ENCODE results near the gene SNCB.

Gene SNCB

DNA sequence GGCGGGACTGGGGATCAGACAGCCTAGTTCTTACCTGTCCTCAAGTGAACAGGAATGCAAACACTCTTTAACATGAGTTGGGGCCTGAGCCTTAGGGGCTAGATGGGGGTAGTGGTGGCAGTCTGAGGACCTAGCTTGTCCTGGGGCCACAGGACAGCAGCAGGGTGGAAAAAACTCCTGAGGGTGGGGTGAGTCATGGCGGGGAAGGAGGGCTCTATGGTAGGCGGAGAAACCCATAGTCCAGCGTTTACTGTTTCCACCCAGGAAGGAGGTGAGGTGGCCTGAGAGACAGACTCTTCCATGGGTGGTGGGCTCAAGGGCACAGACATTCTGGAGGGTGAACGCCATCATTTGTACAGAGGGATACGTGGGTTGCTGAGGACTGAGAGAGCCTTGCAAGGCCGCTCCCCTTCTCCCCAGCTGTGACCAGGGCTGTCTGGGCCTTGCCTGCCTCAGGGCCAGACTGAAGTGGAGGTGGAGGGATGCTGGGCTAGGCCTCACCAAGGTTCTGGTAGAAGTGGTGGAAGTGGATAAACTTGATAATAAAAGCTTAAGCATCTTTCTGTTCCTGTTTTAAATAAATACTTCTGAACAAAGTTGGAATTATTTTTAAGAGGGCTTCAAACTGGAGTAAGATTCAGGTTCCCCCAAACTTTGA lies 15.8 kb upstream of the SNCB start:
- peaks cover 13% of the 10 kb centered on the region for H3K79me2 ChIP-seq (ENCODE audit: low read length)
- no peaks in the 10 kb centered on the region for H3K9me3 ChIP-seq (replicated peaks; ENCODE audit: insufficient read depth, low read length)
- no peaks in the 10 kb centered on the region for H3K9me2 ChIP-seq (replicated peaks; ENCODE audit: insufficient read depth, low read length)
- peak overlapping the region; percentile 50; the same call in 1 of the 2 replicates for H3K9ac ChIP-seq (ENCODE audit: low read length)
- peak overlapping the region; percentile 92 for H2AFZ ChIP-seq (ENCODE audit: low read length)
- H3K4me3 ChIP-seq (ENCODE audit: low read length) = peak overlapping the region; percentile 54
- H3F3A ChIP-seq (ENCODE audit: insufficient read depth, low read length) = no peaks in the 10 kb centered on the region
- H3K36me3 ChIP-seq (replicated peaks; ENCODE audit: insufficient read depth, low read length) = no peaks in the 10 kb centered on the region
- H3K4me1 ChIP-seq (ENCODE audit: low read length) = peaks cover 19% of the 10 kb centered on the region
- no peak for DNase-seq
- no peak overlapping the region for H3K27ac ChIP-seq (ENCODE audit: low read length)
- TF ChIP-seq EZH2phosphoT487 (IDR thresholded peaks at IDR 0.05; ENCODE audit: low read length) = no peak
- TF ChIP-seq EZH2 (optimal IDR thresholded peaks at IDR 0.05; ENCODE audit: low read depth, low read length) = no peak
- TF ChIP-seq, protein P1, sequence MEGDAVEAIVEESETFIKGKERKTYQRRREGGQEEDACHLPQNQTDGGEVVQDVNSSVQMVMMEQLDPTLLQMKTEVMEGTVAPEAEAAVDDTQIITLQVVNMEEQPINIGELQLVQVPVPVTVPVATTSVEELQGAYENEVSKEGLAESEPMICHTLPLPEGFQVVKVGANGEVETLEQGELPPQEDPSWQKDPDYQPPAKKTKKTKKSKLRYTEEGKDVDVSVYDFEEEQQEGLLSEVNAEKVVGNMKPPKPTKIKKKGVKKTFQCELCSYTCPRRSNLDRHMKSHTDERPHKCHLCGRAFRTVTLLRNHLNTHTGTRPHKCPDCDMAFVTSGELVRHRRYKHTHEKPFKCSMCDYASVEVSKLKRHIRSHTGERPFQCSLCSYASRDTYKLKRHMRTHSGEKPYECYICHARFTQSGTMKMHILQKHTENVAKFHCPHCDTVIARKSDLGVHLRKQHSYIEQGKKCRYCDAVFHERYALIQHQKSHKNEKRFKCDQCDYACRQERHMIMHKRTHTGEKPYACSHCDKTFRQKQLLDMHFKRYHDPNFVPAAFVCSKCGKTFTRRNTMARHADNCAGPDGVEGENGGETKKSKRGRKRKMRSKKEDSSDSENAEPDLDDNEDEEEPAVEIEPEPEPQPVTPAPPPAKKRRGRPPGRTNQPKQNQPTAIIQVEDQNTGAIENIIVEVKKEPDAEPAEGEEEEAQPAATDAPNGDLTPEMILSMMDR (IDR thresholded peaks at IDR 0.05; ENCODE audit: low read length) = no peak
- no peaks in the 10 kb centered on the region for H4K20me1 ChIP-seq (ENCODE audit: insufficient read depth, low read length)
- H3K4me2 ChIP-seq (ENCODE audit: low read depth, low read length) = peak overlapping the region; percentile 86
- no peaks in the 10 kb centered on the region for H3K27me3 ChIP-seq (replicated peaks; ENCODE audit: insufficient read depth, low read length)

DNA sequence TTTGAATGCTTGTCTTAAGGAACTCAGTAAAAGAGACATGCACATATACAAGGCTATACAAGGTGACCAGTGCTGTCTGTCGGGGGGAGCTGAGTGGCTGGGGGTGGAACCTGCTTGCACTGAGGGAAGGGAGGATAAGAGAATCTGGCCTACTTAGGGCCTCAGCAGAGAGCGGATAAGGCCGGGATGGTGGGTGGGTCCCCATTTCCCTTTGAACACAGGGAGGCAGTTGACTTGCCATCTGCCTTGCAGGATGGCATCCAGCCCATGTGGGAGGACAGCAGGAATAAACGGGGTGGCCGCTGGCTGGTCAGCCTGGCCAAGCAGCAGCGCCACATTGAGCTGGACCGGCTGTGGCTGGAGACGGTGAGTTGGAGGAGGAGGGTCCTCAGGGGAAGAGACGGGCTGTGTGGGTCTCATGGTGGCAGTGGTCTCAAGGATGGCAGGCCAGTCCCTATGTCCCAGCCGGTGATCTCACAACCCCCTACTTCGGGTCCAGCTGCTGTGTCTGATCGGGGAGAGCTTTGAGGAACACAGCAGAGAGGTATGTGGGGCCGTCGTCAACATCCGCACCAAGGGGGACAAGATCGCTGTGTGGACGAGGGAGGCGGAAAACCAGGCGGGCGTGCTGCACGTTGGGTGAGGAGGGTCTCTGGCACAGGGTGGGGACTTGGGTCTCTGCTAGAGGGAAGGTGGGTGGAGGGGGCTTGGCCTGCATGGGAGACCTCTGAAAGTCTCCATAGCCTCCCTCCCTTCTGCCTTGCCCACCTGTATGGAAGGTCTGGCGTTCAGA lies 14.7 kb upstream of the SNCB start:
- no peaks in the 10 kb centered on the region for H3K9me2 ChIP-seq (replicated peaks; ENCODE audit: insufficient read depth, low read length)
- no peak overlapping the region for H2AFZ ChIP-seq (ENCODE audit: low read length)
- H3K27me3 ChIP-seq (replicated peaks; ENCODE audit: insufficient read depth, low read length) = no peaks in the 10 kb centered on the region
- peaks cover 13% of the 10 kb centered on the region for H3K79me2 ChIP-seq (ENCODE audit: low read length)
- no peak overlapping the region for H3K9ac ChIP-seq (ENCODE audit: low read length)
- H3F3A ChIP-seq (ENCODE audit: insufficient read depth, low read length) = no peaks in the 10 kb centered on the region
- TF ChIP-seq, protein P1 (IDR thresholded peaks at IDR 0.05; ENCODE audit: low read length) = no peak
- TF ChIP-seq EZH2 (optimal IDR thresholded peaks at IDR 0.05; ENCODE audit: low read depth, low read length) (no peak), EZH2phosphoT487 (IDR thresholded peaks at IDR 0.05; ENCODE audit: low read length) (no peak)
- H3K4me2 ChIP-seq (ENCODE audit: low read depth, low read length) = no peak overlapping the region
- no peak overlapping the region for H3K4me3 ChIP-seq (ENCODE audit: low read length)
- H3K36me3 ChIP-seq (replicated peaks; ENCODE audit: insufficient read depth, low read length) = no peaks in the 10 kb centered on the region
- H3K4me1 ChIP-seq (ENCODE audit: low read length) = peaks cover 19% of the 10 kb centered on the region
- no peak for DNase-seq
- H4K20me1 ChIP-seq (ENCODE audit: insufficient read depth, low read length) = no peaks in the 10 kb centered on the region
- H3K9me3 ChIP-seq (replicated peaks; ENCODE audit: insufficient read depth, low read length) = no peaks in the 10 kb centered on the region
- H3K27ac ChIP-seq (ENCODE audit: low read length) = no peak overlapping the region

DNA sequence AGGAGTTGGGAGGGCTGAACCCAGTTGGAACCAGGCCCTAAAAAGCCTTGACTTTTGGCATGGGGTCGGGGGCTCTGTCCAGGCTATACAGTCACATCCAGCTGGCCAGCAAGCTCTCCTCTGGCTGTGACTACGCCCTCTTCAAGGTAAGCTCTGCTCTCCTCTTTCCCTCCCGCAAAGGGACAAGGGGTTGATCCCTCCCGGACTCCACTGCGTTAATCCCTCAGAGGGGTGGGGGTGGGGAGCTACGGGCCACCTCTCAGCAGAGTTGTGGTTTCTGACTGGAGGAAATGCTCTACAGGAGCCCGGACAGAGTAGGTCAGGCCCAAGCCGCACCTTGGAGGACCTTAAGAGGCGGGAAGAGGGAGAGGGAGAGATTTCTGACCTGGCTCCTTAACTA lies 14.0 kb upstream of the SNCB start:
- Histone ChIP-seq H3K36me3 (replicated peaks; ENCODE audit: insufficient read depth, low read length) (no peaks in the 10 kb centered on the region), H3K9ac (ENCODE audit: low read length) (no peak overlapping the region), H3K4me2 (ENCODE audit: low read depth, low read length) (no peak overlapping the region), H3K27me3 (replicated peaks; ENCODE audit: insufficient read depth, low read length) (no peaks in the 10 kb centered on the region), H3K9me2 (replicated peaks; ENCODE audit: insufficient read depth, low read length) (no peaks in the 10 kb centered on the region), H3K4me3 (ENCODE audit: low read length) (no peak overlapping the region), H2AFZ (ENCODE audit: low read length) (no peak overlapping the region), H3K4me1 (ENCODE audit: low read length) (peaks cover 19% of the 10 kb centered on the region), H3K9me3 (replicated peaks; ENCODE audit: insufficient read depth, low read length) (no peaks in the 10 kb centered on the region), H3K79me2 (ENCODE audit: low read length) (peaks cover 13% of the 10 kb centered on the region), H4K20me1 (ENCODE audit: insufficient read depth, low read length) (no peaks in the 10 kb centered on the region), H3F3A (ENCODE audit: insufficient read depth, low read length) (no peaks in the 10 kb centered on the region), H3K27ac (ENCODE audit: low read length) (no peak overlapping the region)
- DNase-seq = no peak
- TF ChIP-seq EZH2phosphoT487 (IDR thresholded peaks at IDR 0.05; ENCODE audit: low read length) = no peak
- TF ChIP-seq, protein P1 (IDR thresholded peaks at IDR 0.05; ENCODE audit: low read length) = no peak
- no peak for TF ChIP-seq EZH2 (optimal IDR thresholded peaks at IDR 0.05; ENCODE audit: low read depth, low read length)

Data from MM.1S (cell line).